AG09319 (cell line): ENCODE data around the gene PIH1D1.

Experiments used
- DNase-seq: peaks from one replicate; pipeline ENCODE4 v3.0.0-alpha.2; 2010; ENCODE audit warnings: low read depth; ENCODE audit errors: extremely low read depth
- TF ChIP-seq, protein P1 (sequence below): IDR thresholded peaks from 2 replicates; pipeline ENCODE4 v1.5.1; 2011; ENCODE audit warnings: low read depth, mild to moderate bottlenecking, inconsistent platforms, low read length, moderate library complexity

PIH1D1 gene

DNA sequence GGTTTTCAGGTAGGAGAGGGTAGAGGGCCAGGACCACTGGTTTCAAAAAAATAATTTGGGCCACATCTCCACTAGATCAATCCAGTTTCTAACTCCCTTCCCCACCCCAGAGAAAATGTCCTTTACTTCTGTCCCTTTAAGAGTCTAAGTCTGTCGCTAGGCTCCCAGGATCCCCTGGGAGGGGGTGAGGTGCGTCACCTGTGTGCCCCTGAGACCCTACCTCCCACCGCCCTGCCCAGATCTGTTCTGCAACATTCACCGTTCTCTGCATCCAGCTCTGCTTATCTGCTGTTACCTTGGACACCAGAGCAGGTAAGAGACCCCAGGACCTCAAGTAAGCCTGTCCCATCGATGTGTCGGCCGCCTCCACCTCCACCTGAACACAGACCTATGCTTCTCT lies 26.4 kb downstream of the PIH1D1 start, which contains the start of gene GFY:
GFY (plus strand) TSS at position 211 of the 400 bp plus-strand sequence. CDS start 1,043 bp downstream, outside the sequence.
- DNase-seq: no peak
- TF ChIP-seq, protein P1, sequence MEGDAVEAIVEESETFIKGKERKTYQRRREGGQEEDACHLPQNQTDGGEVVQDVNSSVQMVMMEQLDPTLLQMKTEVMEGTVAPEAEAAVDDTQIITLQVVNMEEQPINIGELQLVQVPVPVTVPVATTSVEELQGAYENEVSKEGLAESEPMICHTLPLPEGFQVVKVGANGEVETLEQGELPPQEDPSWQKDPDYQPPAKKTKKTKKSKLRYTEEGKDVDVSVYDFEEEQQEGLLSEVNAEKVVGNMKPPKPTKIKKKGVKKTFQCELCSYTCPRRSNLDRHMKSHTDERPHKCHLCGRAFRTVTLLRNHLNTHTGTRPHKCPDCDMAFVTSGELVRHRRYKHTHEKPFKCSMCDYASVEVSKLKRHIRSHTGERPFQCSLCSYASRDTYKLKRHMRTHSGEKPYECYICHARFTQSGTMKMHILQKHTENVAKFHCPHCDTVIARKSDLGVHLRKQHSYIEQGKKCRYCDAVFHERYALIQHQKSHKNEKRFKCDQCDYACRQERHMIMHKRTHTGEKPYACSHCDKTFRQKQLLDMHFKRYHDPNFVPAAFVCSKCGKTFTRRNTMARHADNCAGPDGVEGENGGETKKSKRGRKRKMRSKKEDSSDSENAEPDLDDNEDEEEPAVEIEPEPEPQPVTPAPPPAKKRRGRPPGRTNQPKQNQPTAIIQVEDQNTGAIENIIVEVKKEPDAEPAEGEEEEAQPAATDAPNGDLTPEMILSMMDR: no peak

DNA sequence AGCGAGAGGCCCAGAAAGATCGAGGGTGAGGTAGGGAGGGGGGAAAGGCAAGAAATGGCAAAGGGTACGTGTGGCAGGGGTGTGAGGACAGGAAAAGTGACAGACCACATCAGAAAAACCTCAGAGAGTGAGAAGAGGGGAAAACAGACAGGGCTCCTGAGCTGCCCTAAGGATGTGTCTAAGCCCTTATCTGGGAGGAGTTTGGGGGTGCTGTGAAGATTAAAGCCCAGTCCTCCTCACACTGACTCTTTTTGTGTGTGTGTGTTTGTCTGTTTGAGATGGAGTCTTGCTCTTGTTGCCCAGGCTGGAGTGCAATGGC lies 27.7 kb downstream of the PIH1D1 start:
- DNase-seq: no peak
- TF ChIP-seq, protein P1: no peak

DNA sequence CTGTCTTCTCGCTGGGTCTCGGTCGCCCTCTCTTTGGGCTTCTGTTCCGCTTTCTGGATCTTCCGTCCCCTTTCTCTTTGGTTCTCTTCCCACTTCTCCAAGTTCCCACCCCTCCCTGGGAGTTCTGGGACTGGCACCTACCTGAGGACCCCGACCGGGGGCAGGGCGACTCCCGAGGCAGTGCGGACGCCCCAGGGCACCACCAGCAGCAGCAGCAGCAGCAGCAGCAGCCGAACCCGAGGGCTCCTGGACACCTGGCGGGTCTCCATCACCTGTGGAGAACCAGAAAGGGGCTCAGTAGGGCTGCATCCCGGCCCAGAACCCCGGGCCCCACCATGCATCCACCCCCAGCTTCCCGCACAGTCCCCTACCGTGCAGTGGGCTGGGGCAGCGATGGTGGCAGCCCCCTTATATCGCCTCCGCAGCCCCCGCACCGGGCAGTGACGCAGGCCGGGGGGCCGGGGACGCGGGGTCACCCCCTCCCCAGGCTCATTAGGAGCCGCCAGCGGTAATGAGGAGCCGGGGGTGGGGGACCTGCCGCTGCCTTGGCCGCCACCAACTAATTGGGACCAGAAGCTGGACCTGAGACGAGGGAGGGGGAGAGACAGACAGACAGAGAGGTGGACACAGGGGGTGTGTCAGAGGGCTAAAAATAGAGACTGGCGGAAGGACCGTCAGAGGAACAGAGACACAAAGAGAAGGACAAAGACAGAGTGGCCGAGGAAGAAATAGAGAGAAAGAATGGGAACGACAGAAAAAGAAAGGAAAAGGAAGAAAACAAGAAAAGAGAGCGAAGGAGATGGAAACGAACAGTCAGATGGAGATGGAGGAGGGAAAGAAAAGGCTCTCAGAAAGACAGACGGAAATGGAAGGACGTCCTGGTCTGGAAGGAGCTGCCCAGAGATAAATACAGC lies 28.3 kb downstream of the PIH1D1 start, which contains the start of gene PTH2:
PTH2 (minus strand) TSS at position 371 of the 914 bp plus-strand sequence; CDS start at position 269, 102 bp downstream.
- TF ChIP-seq, protein P1: no peak

DNA sequence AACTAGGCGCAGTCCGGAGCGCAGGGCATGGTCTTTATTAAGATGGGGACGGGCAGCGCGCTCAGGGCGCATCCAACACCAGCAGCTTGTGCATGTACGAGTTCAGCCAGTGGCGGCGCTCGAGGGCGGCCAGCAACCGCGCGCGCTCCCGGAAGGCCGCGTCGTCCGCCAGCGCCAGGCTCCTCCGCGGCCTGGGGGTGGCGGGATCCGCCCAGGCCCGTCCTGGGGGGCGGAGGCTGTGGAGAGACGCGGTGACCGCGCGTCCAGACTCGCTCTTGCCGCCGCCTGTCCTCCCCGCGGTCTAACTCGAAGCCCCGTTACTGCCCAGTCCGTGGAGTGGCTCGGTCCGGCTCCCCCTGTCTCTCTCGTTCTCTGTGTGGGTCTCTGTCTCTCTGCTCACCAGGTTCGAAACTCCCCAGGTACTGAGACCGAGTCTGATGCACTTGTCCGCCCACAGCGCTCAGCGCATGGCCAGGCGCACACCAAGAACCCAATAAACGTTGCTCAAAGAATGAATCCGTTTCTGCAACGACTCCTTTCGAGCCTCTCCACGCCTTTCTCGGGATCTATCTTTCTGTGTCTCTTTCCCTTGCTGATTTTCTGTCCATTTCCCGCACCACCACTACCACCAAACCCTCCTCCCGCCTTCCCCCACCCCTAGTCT lies 29.1 kb downstream of the PIH1D1 start:
- DNase-seq: no peak
- TF ChIP-seq, protein P1: peak; percentile 23

More for the DNA sequence above, 28.3 kb downstream of the PIH1D1 start, which contains the start of gene PTH2:
- DNase-seq: no peak

DNA sequence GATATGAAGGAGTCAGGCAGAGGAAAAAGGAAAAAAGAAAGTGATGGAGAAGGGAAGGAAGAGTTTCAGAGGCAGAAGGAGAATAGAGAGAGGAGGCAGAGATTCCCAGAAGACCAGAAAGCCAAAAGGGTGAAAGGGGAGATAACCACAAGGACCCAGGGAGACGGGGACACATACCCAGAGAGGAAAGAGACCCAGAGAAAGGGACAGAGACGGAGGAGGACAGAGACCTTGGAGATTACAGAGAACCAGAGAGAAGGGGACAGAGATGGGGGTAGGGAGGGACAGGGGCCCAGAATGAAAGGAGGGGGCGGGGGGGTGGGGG lies 29.8 kb downstream of the PIH1D1 start:
- TF ChIP-seq, protein P1: no peak
- no peak for DNase-seq

DNA sequence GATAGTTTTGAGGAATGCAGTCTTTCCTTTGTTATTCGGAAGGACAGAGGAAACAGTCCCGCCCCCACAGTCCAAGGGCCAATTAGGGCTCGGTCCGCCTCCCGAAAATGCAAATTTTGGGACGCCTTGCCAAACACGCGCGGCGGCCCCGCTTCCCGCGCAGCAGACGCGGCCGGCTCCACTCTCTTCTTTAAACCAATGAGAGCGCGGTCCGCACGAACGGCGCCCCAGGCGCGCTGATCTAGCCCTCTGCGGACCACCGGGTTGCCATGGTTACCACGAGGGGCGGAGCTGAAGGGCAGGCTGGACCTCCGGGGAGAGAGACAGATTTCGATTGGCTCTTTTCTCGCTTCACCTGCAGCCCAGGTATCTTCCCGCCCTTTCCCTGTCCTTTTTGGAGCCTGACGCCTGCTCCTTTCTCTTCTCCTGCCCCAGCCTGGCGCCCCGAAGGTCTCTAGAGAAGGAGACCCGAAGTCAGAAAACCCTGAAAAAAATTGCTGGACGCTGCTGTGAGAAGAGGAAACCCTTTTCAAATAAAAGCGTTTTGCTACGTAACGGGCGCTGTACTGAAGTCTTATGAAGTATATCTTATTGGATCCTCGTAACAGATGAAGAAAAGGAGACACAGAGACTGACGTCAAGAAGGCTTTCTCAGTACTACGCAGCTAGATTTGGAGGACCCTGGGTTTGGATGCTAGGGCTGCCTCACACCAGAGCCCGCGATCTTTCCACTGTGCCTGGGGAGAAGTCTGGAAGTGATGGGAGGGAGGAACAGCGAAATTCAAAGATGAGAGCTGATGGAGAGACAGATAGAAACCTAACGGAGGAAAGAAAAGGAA lies 30.4 kb downstream of the PIH1D1 start:
- TF ChIP-seq, protein P1: no peak
- DNase-seq: no peak

DNA sequence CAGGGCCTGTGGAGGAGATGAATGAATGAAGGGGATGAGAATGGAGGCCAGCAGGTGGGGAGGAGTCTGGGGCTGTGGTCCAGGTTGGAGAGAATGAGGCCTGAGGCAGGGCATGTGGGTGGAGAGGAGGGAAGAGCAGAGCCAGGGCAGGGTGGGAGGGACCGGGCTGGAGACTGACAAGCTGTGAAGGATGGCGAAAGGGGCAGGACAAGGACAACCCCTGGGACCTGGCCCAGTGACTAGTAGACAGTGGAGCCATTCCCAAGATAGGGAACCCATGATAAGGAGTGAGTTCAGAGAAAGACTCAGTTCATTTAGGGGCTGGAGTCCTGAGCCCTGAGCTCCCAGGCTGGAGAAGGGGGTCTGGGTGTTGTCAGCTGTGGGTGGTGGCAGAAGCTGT lies 31.4 kb downstream of the PIH1D1 start:
- DNase-seq: no peak

More for the DNA sequence above, 31.4 kb downstream of the PIH1D1 start:
- TF ChIP-seq, protein P1: no peak
